ENCODE measurements around the gene CHORDC1. TPM values are rescaled to one million over a fixed set of nuclear protein-coding genes. Genes with fewer than 3 reads are reported as not detected.
"Not testable (repeated sequence)": the region's sequence is repeated elsewhere in the genome, so short reads cannot be mapped to it uniquely, and the experiment has no call there.

Gene CHORDC1
- total and polyA plus RNA-seq, 4 donors, result 35.0 to 69.9 (median 57.4) TPM

GRCh38 chr11:90197377-90197776, 25.5 kb downstream of the CHORDC1 start:
- H3K4me3 ChIP-seq (ENCODE audit: low read depth, low read length), result no peak overlapping the region
- no peak overlapping the region for H3K27ac ChIP-seq (ENCODE audit: low read depth, low read length)
- no peaks in the 10 kb centered on the region for H3K27me3 ChIP-seq (ENCODE audit: control insufficient read depth, insufficient read depth, low read length)
- no peaks in the 10 kb centered on the region for H3K9me3 ChIP-seq (ENCODE audit: control insufficient read depth, insufficient read depth, low read length)
- H3K4me1 ChIP-seq (ENCODE audit: control insufficient read depth, insufficient read depth, low read length), result no peaks in the 10 kb centered on the region
- 100% methylated on average over 1 of the region's 1 CpG for WGBS (ENCODE audit: insufficient coverage)
- H3K36me3 ChIP-seq (ENCODE audit: control insufficient read depth, insufficient read depth, low read length), result no peaks in the 10 kb centered on the region
- DNase-seq (ENCODE audit: low read depth in 4 of 6, low spot score in 6 of 6), result no peak

GRCh38 chr11:90192869-90193582, 29.8 kb downstream of the CHORDC1 start:
- Histone ChIP-seq H3K4me3 (ENCODE audit: low read depth, low read length) (no peak overlapping the region), H3K4me1 (ENCODE audit: control insufficient read depth, insufficient read depth, low read length) (no peaks in the 10 kb centered on the region), H3K27ac (ENCODE audit: low read depth, low read length) (no peak overlapping the region), H3K36me3 (ENCODE audit: control insufficient read depth, insufficient read depth, low read length) (no peaks in the 10 kb centered on the region), H3K9me3 (ENCODE audit: control insufficient read depth, insufficient read depth, low read length) (no peaks in the 10 kb centered on the region), H3K27me3 (ENCODE audit: control insufficient read depth, insufficient read depth, low read length) (no peaks in the 10 kb centered on the region)
- no CpG with 5 or more reads among the region's 4 CpGs for WGBS (ENCODE audit: insufficient coverage)
- no peak for DNase-seq (ENCODE audit: low read depth in 4 of 6, low spot score in 6 of 6)

GRCh38 chr11:90189011-90189410, 33.8 kb downstream of the CHORDC1 start:
- Histone ChIP-seq H3K36me3 (ENCODE audit: control insufficient read depth, insufficient read depth, low read length) (no peaks in the 10 kb centered on the region), H3K4me1 (ENCODE audit: control insufficient read depth, insufficient read depth, low read length) (no peaks in the 10 kb centered on the region), H3K4me3 (ENCODE audit: low read depth, low read length) (no peak overlapping the region), H3K27me3 (ENCODE audit: control insufficient read depth, insufficient read depth, low read length) (no peaks in the 10 kb centered on the region), H3K9me3 (ENCODE audit: control insufficient read depth, insufficient read depth, low read length) (no peaks in the 10 kb centered on the region), H3K27ac (ENCODE audit: low read depth, low read length) (no peak overlapping the region)
- no peak for DNase-seq (ENCODE audit: low read depth in 4 of 6, low spot score in 6 of 6)
- WGBS (ENCODE audit: insufficient coverage), result 100% methylated on average over 2 of the region's 2 CpGs

DNA sequence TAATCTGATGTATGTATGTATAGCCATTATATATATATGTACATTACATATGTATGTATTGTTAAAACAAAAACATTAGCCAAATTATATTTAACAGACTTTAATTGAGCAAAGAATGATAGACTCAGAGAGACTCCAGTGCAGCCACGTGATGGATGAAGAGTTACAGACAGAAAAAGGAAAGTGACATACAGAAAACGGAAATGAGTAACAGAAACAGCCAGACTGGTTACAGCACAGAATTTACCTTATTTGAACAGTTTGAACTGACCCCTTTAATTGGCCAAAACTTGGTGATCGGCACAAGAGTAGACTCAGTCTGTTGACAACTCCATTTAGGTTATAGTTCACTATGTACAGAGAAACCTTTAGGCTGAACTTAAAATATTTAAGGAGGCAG, 35.0 kb downstream of the CHORDC1 start:
- Histone ChIP-seq H3K27ac (ENCODE audit: low read depth, low read length) (no peak overlapping the region), H3K36me3 (ENCODE audit: control insufficient read depth, insufficient read depth, low read length) (no peaks in the 10 kb centered on the region), H3K4me3 (ENCODE audit: low read depth, low read length) (no peak overlapping the region), H3K27me3 (ENCODE audit: control insufficient read depth, insufficient read depth, low read length) (no peaks in the 10 kb centered on the region), H3K4me1 (ENCODE audit: control insufficient read depth, insufficient read depth, low read length) (no peaks in the 10 kb centered on the region), H3K9me3 (ENCODE audit: control insufficient read depth, insufficient read depth, low read length) (no peaks in the 10 kb centered on the region)
- no CpG with 5 or more reads among the region's 3 CpGs for WGBS (ENCODE audit: insufficient coverage)
- DNase-seq (ENCODE audit: low read depth in 4 of 6, low spot score in 6 of 6), result no peak

DNA sequence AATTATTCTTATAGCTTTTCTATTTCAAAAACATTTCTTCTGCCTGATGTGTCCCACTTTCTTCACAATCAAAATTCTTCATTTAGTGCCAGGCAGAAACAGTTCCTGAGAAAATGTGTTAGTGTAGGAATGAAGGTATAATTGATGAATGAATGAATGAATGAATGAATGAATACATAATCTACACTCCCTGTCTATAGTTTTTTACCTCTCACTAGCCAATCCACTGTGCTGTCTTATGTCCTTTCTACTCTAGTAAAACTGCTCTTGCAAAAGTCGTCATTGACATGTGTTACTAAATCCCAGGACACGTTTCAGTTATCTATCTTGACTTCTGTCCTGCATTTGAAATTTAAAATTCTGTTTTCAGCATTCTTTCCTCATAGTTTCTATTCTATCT, 42.9 kb downstream of the CHORDC1 start:
- Histone ChIP-seq H3K9me3 (ENCODE audit: control insufficient read depth, insufficient read depth, low read length) (no peaks in the 10 kb centered on the region), H3K27ac (ENCODE audit: low read depth, low read length) (no peak overlapping the region), H3K27me3 (ENCODE audit: control insufficient read depth, insufficient read depth, low read length) (no peaks in the 10 kb centered on the region), H3K36me3 (ENCODE audit: control insufficient read depth, insufficient read depth, low read length) (no peaks in the 10 kb centered on the region), H3K4me1 (ENCODE audit: control insufficient read depth, insufficient read depth, low read length) (no peaks in the 10 kb centered on the region), H3K4me3 (ENCODE audit: low read depth, low read length) (no peak overlapping the region)
- whole genome bisulfite sequencing (ENCODE audit: insufficient coverage), result 25% methylated on average over 1 of the region's 2 CpGs
- no peak for DNase-seq (ENCODE audit: low read depth in 4 of 6, low spot score in 6 of 6)

DNA sequence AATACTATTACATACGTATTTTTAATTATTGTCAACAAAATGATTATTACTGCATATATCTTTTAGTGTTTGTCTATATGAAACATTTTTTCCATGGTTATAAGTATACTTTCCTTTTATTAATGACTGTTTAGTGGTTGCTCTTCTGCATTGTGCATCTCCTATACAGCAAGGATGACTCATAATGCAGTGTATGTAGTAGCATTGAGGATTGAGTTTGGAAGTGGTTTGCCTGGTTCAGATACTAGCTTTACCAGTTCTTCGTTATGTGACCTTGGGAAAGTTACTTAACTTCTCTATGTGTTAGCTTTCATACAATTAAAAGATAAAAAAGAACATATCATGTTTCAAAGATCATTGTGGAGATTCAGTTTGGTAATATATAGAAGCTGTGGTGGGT, 44.1 kb downstream of the CHORDC1 start:
- Histone ChIP-seq H3K9me3 (ENCODE audit: control insufficient read depth, insufficient read depth, low read length) (no peaks in the 10 kb centered on the region), H3K27me3 (ENCODE audit: control insufficient read depth, insufficient read depth, low read length) (no peaks in the 10 kb centered on the region), H3K27ac (ENCODE audit: low read depth, low read length) (no peak overlapping the region), H3K4me3 (ENCODE audit: low read depth, low read length) (no peak overlapping the region), H3K4me1 (ENCODE audit: control insufficient read depth, insufficient read depth, low read length) (no peaks in the 10 kb centered on the region), H3K36me3 (ENCODE audit: control insufficient read depth, insufficient read depth, low read length) (no peaks in the 10 kb centered on the region)
- no peak for DNase-seq (ENCODE audit: low read depth in 4 of 6, low spot score in 6 of 6)
- no CpG with 5 or more reads among the region's 2 CpGs for WGBS (ENCODE audit: insufficient coverage)

DNA sequence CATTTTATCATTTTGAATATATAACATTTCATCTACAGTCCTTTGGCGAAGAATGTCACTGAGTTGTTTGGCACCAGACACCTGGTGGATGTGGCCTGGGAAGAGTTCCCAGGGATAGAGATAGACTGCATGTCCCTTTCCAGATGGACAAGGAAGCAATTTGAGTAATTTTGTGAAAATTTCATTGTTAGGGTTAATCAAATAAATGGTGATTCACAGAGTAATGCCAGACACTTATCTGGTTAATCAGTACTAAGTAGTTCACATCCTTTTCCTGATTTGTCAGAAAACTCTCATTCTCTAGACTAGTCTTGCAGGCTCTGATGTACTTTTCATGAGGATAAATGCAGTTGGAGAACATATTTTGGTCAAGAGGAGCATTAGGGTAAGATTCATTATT, 46.8 kb downstream of the CHORDC1 start:
- H3K27me3 ChIP-seq (ENCODE audit: control insufficient read depth, insufficient read depth, low read length), result no peaks in the 10 kb centered on the region
- WGBS (ENCODE audit: insufficient coverage), result no CpG with 5 or more reads among the region's 1 CpG
- H3K4me3 ChIP-seq (ENCODE audit: low read depth, low read length), result no peak overlapping the region
- H3K9me3 ChIP-seq (ENCODE audit: control insufficient read depth, insufficient read depth, low read length), result no peaks in the 10 kb centered on the region
- no peak overlapping the region for H3K27ac ChIP-seq (ENCODE audit: low read depth, low read length)
- no peaks in the 10 kb centered on the region for H3K36me3 ChIP-seq (ENCODE audit: control insufficient read depth, insufficient read depth, low read length)
- DNase-seq (ENCODE audit: low read depth in 4 of 6, low spot score in 6 of 6), result no peak
- H3K4me1 ChIP-seq (ENCODE audit: control insufficient read depth, insufficient read depth, low read length), result no peaks in the 10 kb centered on the region

DNA sequence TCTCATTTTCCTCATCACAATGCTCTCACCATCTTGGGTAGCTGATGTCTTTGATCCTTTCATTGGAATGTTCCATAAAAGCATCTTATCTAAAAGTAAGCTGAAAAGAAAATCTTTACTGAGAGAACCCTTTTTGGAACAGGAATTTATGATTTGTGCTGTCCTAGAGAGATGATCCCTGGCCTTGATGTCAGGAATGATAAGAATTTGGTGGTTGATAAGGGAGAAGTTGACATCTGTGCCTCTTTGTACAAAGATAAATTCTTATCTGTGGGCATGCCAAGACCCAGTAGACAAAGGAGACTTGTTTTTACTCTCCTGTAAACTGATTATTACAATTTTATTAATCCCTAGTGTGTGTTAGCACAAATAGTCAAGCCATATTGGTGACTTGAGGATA, 51.5 kb downstream of the CHORDC1 start:
- Histone ChIP-seq H3K36me3 (ENCODE audit: control insufficient read depth, insufficient read depth, low read length) (peaks cover 10% of the 10 kb centered on the region), H3K4me3 (ENCODE audit: low read depth, low read length) (no peak overlapping the region), H3K4me1 (ENCODE audit: control insufficient read depth, insufficient read depth, low read length) (no peaks in the 10 kb centered on the region), H3K27me3 (ENCODE audit: control insufficient read depth, insufficient read depth, low read length) (no peaks in the 10 kb centered on the region), H3K27ac (ENCODE audit: low read depth, low read length) (no peak overlapping the region), H3K9me3 (ENCODE audit: control insufficient read depth, insufficient read depth, low read length) (no peaks in the 10 kb centered on the region)
- no peak for DNase-seq (ENCODE audit: low read depth in 4 of 6, low spot score in 6 of 6)

- no CpG with 5 or more reads among the region's 3 CpGs for WGBS (ENCODE audit: insufficient coverage)
- no peak for DNase-seq (ENCODE audit: low read depth in 4 of 6, low spot score in 6 of 6)
- Histone ChIP-seq H3K36me3 (ENCODE audit: control insufficient read depth, insufficient read depth, low read length) (peaks cover 13% of the 10 kb centered on the region), H3K4me1 (ENCODE audit: control insufficient read depth, insufficient read depth, low read length) (no peaks in the 10 kb centered on the region), H3K4me3 (ENCODE audit: low read depth, low read length) (no peak overlapping the region), H3K27ac (ENCODE audit: low read depth, low read length) (no peak overlapping the region), H3K27me3 (ENCODE audit: control insufficient read depth, insufficient read depth, low read length) (no peaks in the 10 kb centered on the region), H3K9me3 (ENCODE audit: control insufficient read depth, insufficient read depth, low read length) (no peaks in the 10 kb centered on the region)
These were observed 54.3 kb downstream of the CHORDC1 start for GRCh38 chr11:90168571-90168970.

DNA sequence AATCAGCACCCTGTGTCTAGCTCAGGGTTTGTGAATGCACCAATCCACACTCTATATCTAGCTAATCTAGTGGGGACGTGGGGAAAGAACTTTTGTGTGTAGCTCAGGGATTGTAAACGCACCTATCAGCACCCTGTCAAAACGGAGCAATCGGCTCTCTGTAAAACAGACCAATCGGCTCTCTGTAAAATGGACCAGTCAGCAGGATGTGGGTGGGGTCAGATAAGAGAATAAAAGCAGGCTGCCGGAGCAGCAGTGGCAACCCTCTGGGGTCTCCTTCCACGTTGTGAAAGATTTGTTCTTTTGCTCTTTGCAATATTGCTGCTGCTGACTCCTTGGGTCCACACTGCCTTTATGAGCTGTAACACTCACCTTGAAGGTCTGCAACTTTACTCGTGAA, 55.1 kb downstream of the CHORDC1 start:
- H3K9me3 ChIP-seq (ENCODE audit: control insufficient read depth, insufficient read depth, low read length); H3K27me3 ChIP-seq (ENCODE audit: control insufficient read depth, insufficient read depth, low read length): not testable (repeated sequence)
- WGBS (ENCODE audit: insufficient coverage), result 81% methylated on average over 7 of the region's 8 CpGs

More for the DNA sequence above, 55.1 kb downstream of the CHORDC1 start:
- H3K4me3 ChIP-seq (ENCODE audit: low read depth, low read length); H3K4me1 ChIP-seq (ENCODE audit: control insufficient read depth, insufficient read depth, low read length); H3K27ac ChIP-seq (ENCODE audit: low read depth, low read length); DNase-seq (ENCODE audit: low read depth in 4 of 6, low spot score in 6 of 6): not testable (repeated sequence)
- H3K36me3 ChIP-seq (ENCODE audit: control insufficient read depth, insufficient read depth, low read length), result peaks cover 13% of the 10 kb centered on the region
